Activated CD8-positive, alpha-beta T cell treated with anti-CD3 and anti-CD28 coated beads, Interleukin-2, amount 10 ng/mL, durations not matched to agents 7 days and 5 days (primary cell): ENCODE measurements around the gene SIGLEC8. TPM values are rescaled to one million over a fixed set of nuclear protein-coding genes. Genes with fewer than 3 reads are reported as not detected.
"Not testable (repeated sequence)": the region's sequence is repeated elsewhere in the genome, so short reads cannot be mapped to it uniquely, and the experiment has no call there.

Experiments
- ATAC-seq: fragments of 150-1000 bp; cut with Tn5 transposase; one replicate; pipeline ENCODE4 v1.10.0; 2021; ENCODE audit warnings: moderate library complexity
- CTCF ChIA-PET: fragments of 350-600 bp; sonication (Branson Sonifier 250); formaldehyde crosslinking; loops from one replicate; lab custom pipeline; 2021; ENCODE audit warnings: antibody characterized with exemption; lab: Charles Lee
- POLR2A ChIA-PET: fragments of 350-600 bp; sonication (Branson Sonifier 250); formaldehyde crosslinking; loops from one replicate; lab custom pipeline; 2021; ENCODE audit warnings: antibody characterized with exemption; lab: Charles Lee
- DNase-seq: peaks from one replicate; pipeline ENCODE4 v3.0.0-alpha.2; 2020
- H3K27ac Mint-ChIP-seq: one replicate; pipeline ENCODE4 v1.8.0; 2021; ENCODE audit warnings: mild to moderate bottlenecking, mixed read lengths
- H3K27me3 Mint-ChIP-seq: one replicate; pipeline ENCODE4 v1.8.0; 2021; ENCODE audit warnings: low read depth, mixed read lengths
- H3K36me3 Mint-ChIP-seq: one replicate; pipeline ENCODE4 v1.8.0; 2021; ENCODE audit warnings: low read depth, mixed read lengths
- H3K4me1 Mint-ChIP-seq: one replicate; pipeline ENCODE4 v1.8.0; 2021; ENCODE audit warnings: low read depth, mixed read lengths
- H3K4me3 Mint-ChIP-seq: one replicate; pipeline ENCODE4 v1.8.0; 2021; ENCODE audit warnings: mild to moderate bottlenecking, mixed read lengths
- H3K9me3 Mint-ChIP-seq: one replicate; pipeline ENCODE4 v1.8.0; 2022; ENCODE audit warnings: mixed read lengths; ENCODE audit not compliant: insufficient read depth
- total RNA-seq, 2 experiments: library from RNA; stranded (reverse); gene quantifications; one replicate each; pipeline ENCODE4 v1.2.3, GENCODE V29; 2021

Gene SIGLEC8
- total RNA-seq, 2 experiments from 2014 or later: not detected

- Mint-ChIP-seq H3K9me3 (no peaks in the 10 kb centered on the region), H3K27ac (no peak overlapping the region), H3K4me1 (peaks cover 15% of the 10 kb centered on the region), H3K27me3 (peaks cover 18% of the 10 kb centered on the region), H3K4me3 (no peak overlapping the region), H3K36me3 (no peaks in the 10 kb centered on the region)
- no peak for DNase-seq
- no peak for ATAC-seq
- CTCF ChIA-PET: interaction anchor here (0.6 to 5.0 kb wide), 26 partner anchors 11 to 220 kb away, joined by 3 to 53 read pairs (median 5); partner anchors contain the start of gene ETFB
- POLR2A ChIA-PET: no interaction called here
Observed at GRCh38 chr19:51472607-51473006, 14.4 kb upstream of the SIGLEC8 start.

GRCh38 chr19:51471527-51471926, 13.3 kb upstream of the SIGLEC8 start:
- CTCF ChIA-PET: interaction anchor here (0.7 to 2.4 kb wide), 6 partner anchors 30 to 313 kb away, joined by 3 to 11 read pairs (median 6); no protein-coding TSS in a partner anchor
- Mint-ChIP-seq H3K4me1 (peaks cover 17% of the 10 kb centered on the region), H3K4me3 (no peak overlapping the region), H3K27ac (no peak overlapping the region), H3K9me3 (no peaks in the 10 kb centered on the region), H3K27me3 (peaks cover 24% of the 10 kb centered on the region), H3K36me3 (no peaks in the 10 kb centered on the region)
- no peak for ATAC-seq
- no peak for DNase-seq
- POLR2A ChIA-PET: no interaction called here

GRCh38 chr19:51470966-51471365, 12.7 kb upstream of the SIGLEC8 start:
- Mint-ChIP-seq H3K27ac (no peak overlapping the region), H3K4me3 (no peak overlapping the region), H3K4me1 (peaks cover 17% of the 10 kb centered on the region), H3K9me3 (no peaks in the 10 kb centered on the region), H3K27me3 (peaks cover 28% of the 10 kb centered on the region), H3K36me3 (no peaks in the 10 kb centered on the region)
- CTCF ChIA-PET: interaction anchor here (0.9 to 1.2 kb wide), 3 partner anchors 49 to 312 kb away, joined by 3 to 8 read pairs (median 4); no protein-coding TSS in a partner anchor
- ATAC-seq (no peak), DNase-seq (no peak)
- POLR2A ChIA-PET: no interaction called here

GRCh38 chr19:51469629-51470028, 11.4 kb upstream of the SIGLEC8 start:
- no peaks in the 10 kb centered on the region for H3K9me3 Mint-ChIP-seq
- H3K4me1 Mint-ChIP-seq: peaks cover 17% of the 10 kb centered on the region
- H3K4me3 Mint-ChIP-seq: no peak overlapping the region
- DNase-seq (no peak), ATAC-seq (no peak)
- no peaks in the 10 kb centered on the region for H3K36me3 Mint-ChIP-seq
- CTCF ChIA-PET: interaction anchor here (0.6 kb wide), 1 partner anchor 1412 kb away, joined by 3 read pairs; no protein-coding TSS in a partner anchor
- H3K27ac Mint-ChIP-seq: no peak overlapping the region
- peaks cover 37% of the 10 kb centered on the region for H3K27me3 Mint-ChIP-seq
- POLR2A ChIA-PET: no interaction called here

- ChIA-PET POLR2A (no interaction called here), CTCF (interaction anchor here (0.6 to 2.7 kb wide), 4 partner anchors 32 to 1412 kb away, joined by 3 to 8 read pairs (median 4); no protein-coding TSS in a partner anchor)
- DNase-seq: no peak
- Mint-ChIP-seq H3K4me1 (peaks cover 20% of the 10 kb centered on the region), H3K27me3 (peaks cover 38% of the 10 kb centered on the region), H3K36me3 (peaks cover 2% of the 10 kb centered on the region), H3K27ac (no peak overlapping the region), H3K9me3 (no peaks in the 10 kb centered on the region), H3K4me3 (no peak overlapping the region)
- no peak for ATAC-seq
Observed at GRCh38 chr19:51469162-51469561, 10.9 kb upstream of the SIGLEC8 start.

GRCh38 chr19:51468545-51468920, 10.3 kb upstream of the SIGLEC8 start:
- H3K36me3 Mint-ChIP-seq: peaks cover 2% of the 10 kb centered on the region
- H3K4me1 Mint-ChIP-seq: peaks cover 22% of the 10 kb centered on the region
- H3K27me3 Mint-ChIP-seq: peaks cover 41% of the 10 kb centered on the region
- no peak for ATAC-seq
- ChIA-PET CTCF (interaction anchor here (0.8 to 2.7 kb wide), 3 partner anchors 31 to 189 kb away, joined by 3 to 8 read pairs (median 4); no protein-coding TSS in a partner anchor), POLR2A (no interaction called here)
- no peak overlapping the region for H3K4me3 Mint-ChIP-seq
- H3K9me3 Mint-ChIP-seq: no peaks in the 10 kb centered on the region
- no peak overlapping the region for H3K27ac Mint-ChIP-seq
- no peak for DNase-seq

- DNase-seq (no peak), ATAC-seq (no peak)
- Mint-ChIP-seq H3K27me3 (peaks cover 45% of the 10 kb centered on the region), H3K4me3 (no peak overlapping the region), H3K9me3 (no peaks in the 10 kb centered on the region), H3K27ac (no peak overlapping the region), H3K4me1 (peaks cover 28% of the 10 kb centered on the region), H3K36me3 (peaks cover 2% of the 10 kb centered on the region)
- ChIA-PET CTCF (interaction anchor here (0.9 to 2.7 kb wide), 4 partner anchors 46 to 189 kb away, joined by 3 to 8 read pairs (median 4); no protein-coding TSS in a partner anchor), POLR2A (interaction anchor here (1.6 kb wide), 1 partner anchor 19 kb away, joined by 3 read pairs; no protein-coding TSS in a partner anchor)
Observed at GRCh38 chr19:51467864-51468544, 9.8 kb upstream of the SIGLEC8 start.

- H3K4me3 Mint-ChIP-seq: no peak overlapping the region
- no peaks in the 10 kb centered on the region for H3K9me3 Mint-ChIP-seq
- CTCF ChIA-PET: interaction anchor here (0.9 to 2.7 kb wide), 3 partner anchors 45 to 190 kb away, joined by 3 to 8 read pairs (median 4); no protein-coding TSS in a partner anchor
- H3K36me3 Mint-ChIP-seq: peaks cover 2% of the 10 kb centered on the region
- DNase-seq: no peak
- no peak overlapping the region for H3K27ac Mint-ChIP-seq
- POLR2A ChIA-PET: interaction anchor here (1.6 kb wide), 1 partner anchor 20 kb away, joined by 3 read pairs; no protein-coding TSS in a partner anchor
- peaks cover 48% of the 10 kb centered on the region for H3K27me3 Mint-ChIP-seq
- peaks cover 26% of the 10 kb centered on the region for H3K4me1 Mint-ChIP-seq
- ATAC-seq: no peak
Observed at GRCh38 chr19:51466723-51467122, 8.5 kb upstream of the SIGLEC8 start.

- POLR2A ChIA-PET, DNase-seq, H3K36me3 Mint-ChIP-seq, H3K27ac Mint-ChIP-seq, CTCF ChIA-PET, H3K9me3 Mint-ChIP-seq: not testable (repeated sequence)
- H3K4me3 Mint-ChIP-seq: peak overlapping the region; percentile 12
- peaks cover 26% of the 10 kb centered on the region for H3K4me1 Mint-ChIP-seq
- peak; percentile 58 for ATAC-seq
- H3K27me3 Mint-ChIP-seq: peaks cover 55% of the 10 kb centered on the region
Observed at GRCh38 chr19:51463976-51464581, 5.8 kb upstream of the SIGLEC8 start.

- DNase-seq (no peak), ATAC-seq (no peak)
- peaks cover 50% of the 10 kb centered on the region for H3K27me3 Mint-ChIP-seq
- H3K27ac Mint-ChIP-seq: no peak overlapping the region
- ChIA-PET POLR2A (no interaction called here), CTCF (interaction anchor here (1.0 to 2.1 kb wide), 2 partner anchors 194 to 199 kb away, joined by 3 to 4 read pairs; no protein-coding TSS in a partner anchor)
- H3K9me3 Mint-ChIP-seq: no peaks in the 10 kb centered on the region
- peaks cover 18% of the 10 kb centered on the region for H3K4me1 Mint-ChIP-seq
- H3K36me3 Mint-ChIP-seq: peaks cover 2% of the 10 kb centered on the region
- H3K4me3 Mint-ChIP-seq: no peak overlapping the region
Observed at GRCh38 chr19:51462681-51463080, 4.4 kb upstream of the SIGLEC8 start.

- peaks cover 46% of the 10 kb centered on the region for H3K27me3 Mint-ChIP-seq
- no peak overlapping the region for H3K4me3 Mint-ChIP-seq
- H3K36me3 Mint-ChIP-seq: peaks cover 2% of the 10 kb centered on the region
- no peak overlapping the region for H3K27ac Mint-ChIP-seq
- ATAC-seq: no peak
- CTCF ChIA-PET: interaction anchor here (2.1 kb wide), 1 partner anchor 195 kb away, joined by 4 read pairs; no protein-coding TSS in a partner anchor
- no peaks in the 10 kb centered on the region for H3K9me3 Mint-ChIP-seq
- POLR2A ChIA-PET: no interaction called here
- DNase-seq: no peak
- H3K4me1 Mint-ChIP-seq: peaks cover 16% of the 10 kb centered on the region
Observed at GRCh38 chr19:51462276-51462675, 4.0 kb upstream of the SIGLEC8 start.
